Activated naive CD4-positive, alpha-beta T cell treated with anti-CD3 and anti-CD28 coated beads for 36 hours (primary cell): ENCODE data around the gene TUBGCP3. TPM values are rescaled to one million over a fixed set of nuclear protein-coding genes. Genes with fewer than 3 reads are reported as not detected.

Source experiments
- CTCF ChIA-PET: fragments of 350-600 bp; sonication (Branson Sonifier 250); formaldehyde crosslinking; loops from one replicate; lab custom pipeline; 2021; ENCODE audit warnings: antibody characterized with exemption; lab: Charles Lee
- DNase-seq: peaks from one replicate; pipeline ENCODE4 v3.0.0-alpha.2; 2020
- H3K27ac Mint-ChIP-seq: one replicate; pipeline ENCODE4 v1.8.0; 2021; ENCODE audit warnings: mild to moderate bottlenecking, mixed read lengths
- H3K27me3 Mint-ChIP-seq: one replicate; pipeline ENCODE4 v1.8.0; 2021; ENCODE audit warnings: low read depth, mixed read lengths
- H3K36me3 Mint-ChIP-seq: one replicate; pipeline ENCODE4 v1.8.0; 2021; ENCODE audit warnings: low read depth, mixed read lengths
- H3K4me1 Mint-ChIP-seq: one replicate; pipeline ENCODE4 v1.8.0; 2021; ENCODE audit warnings: low read depth, mixed read lengths
- H3K4me3 Mint-ChIP-seq: one replicate; pipeline ENCODE4 v1.8.0; 2021; ENCODE audit warnings: mild to moderate bottlenecking, moderate library complexity, mixed read lengths
- H3K9me3 Mint-ChIP-seq: one replicate; pipeline ENCODE4 v1.8.0; 2021; ENCODE audit warnings: mixed read lengths
- intact Hi-C: fragments of 100-400 bp; cut with micrococcal nuclease; formaldehyde crosslinking; loops from one replicate; pipeline ENCODE4 v1.15.1; 2023
- total RNA-seq, 2 experiments: library from RNA; stranded (reverse); gene quantifications; one replicate each; pipeline ENCODE4 v1.2.3, GENCODE V29; 2021

TUBGCP3 gene
- total RNA-seq, 2 experiments from 2014 or later: 87.5 to 88.3 TPM

DNA sequence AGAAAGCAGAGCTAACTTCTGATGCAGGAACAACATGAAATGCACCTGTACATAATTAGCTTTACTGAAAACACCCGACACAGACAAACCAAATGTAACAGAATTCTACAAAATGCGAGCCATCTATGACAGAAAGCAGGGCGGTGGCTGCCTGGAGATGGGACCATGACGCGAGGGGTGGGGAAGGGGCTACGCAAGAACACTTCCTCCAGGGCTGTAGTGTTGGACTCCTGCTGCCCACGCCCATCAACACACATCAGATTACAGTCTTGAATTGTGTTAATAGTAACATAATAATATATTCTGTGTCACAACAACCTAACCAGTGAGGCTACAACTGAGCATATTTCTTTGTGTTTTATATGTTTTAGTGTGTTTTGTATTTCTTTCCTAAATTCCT lies 108.6 kb downstream of the TUBGCP3 start:
- no peak overlapping the region for H3K27ac Mint-ChIP-seq
- DNase-seq: no peak
- no peaks in the 10 kb centered on the region for H3K4me1 Mint-ChIP-seq
- H3K36me3 Mint-ChIP-seq: peaks cover 6% of the 10 kb centered on the region
- H3K27me3 Mint-ChIP-seq: no peaks in the 10 kb centered on the region
- CTCF ChIA-PET: no interaction called here
- intact Hi-C loops: no loop called here
- H3K9me3 Mint-ChIP-seq: peaks cover 10% of the 10 kb centered on the region
- H3K4me3 Mint-ChIP-seq: no peak overlapping the region

DNA sequence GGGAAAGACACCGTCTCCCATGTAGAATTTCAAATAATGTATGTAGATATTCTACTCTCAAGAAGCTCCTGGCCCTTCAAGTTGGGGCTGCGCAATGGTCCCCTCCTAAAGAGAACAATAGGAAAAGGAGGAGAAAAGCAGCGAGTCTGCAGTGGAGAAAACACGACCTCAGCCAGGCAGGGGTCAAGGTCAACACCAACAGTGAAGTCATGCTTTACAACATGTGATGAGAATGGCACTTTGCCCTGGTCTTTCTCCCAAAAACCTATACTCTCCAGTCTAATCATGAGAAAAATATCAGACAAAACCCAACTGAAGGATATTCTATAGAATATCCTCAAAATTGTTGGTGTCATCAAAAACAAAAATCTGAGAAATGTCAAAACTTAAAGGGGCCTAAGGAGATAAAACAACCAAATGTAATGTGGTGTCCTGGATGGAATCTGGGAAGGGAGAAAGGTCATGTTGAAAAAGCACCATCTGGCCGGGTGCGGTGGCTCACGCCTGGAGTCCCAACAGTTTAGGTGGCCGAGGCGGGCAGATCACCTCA lies 110.8 kb downstream of the TUBGCP3 start:
- peaks cover 2% of the 10 kb centered on the region for H3K36me3 Mint-ChIP-seq
- peaks cover 3% of the 10 kb centered on the region for H3K9me3 Mint-ChIP-seq
- no peaks in the 10 kb centered on the region for H3K27me3 Mint-ChIP-seq
- no peak overlapping the region for H3K4me3 Mint-ChIP-seq
- H3K27ac Mint-ChIP-seq: no peak overlapping the region
- CTCF ChIA-PET: no interaction called here
- intact Hi-C loops: no loop called here
- DNase-seq: no peak
- H3K4me1 Mint-ChIP-seq: no peaks in the 10 kb centered on the region

DNA sequence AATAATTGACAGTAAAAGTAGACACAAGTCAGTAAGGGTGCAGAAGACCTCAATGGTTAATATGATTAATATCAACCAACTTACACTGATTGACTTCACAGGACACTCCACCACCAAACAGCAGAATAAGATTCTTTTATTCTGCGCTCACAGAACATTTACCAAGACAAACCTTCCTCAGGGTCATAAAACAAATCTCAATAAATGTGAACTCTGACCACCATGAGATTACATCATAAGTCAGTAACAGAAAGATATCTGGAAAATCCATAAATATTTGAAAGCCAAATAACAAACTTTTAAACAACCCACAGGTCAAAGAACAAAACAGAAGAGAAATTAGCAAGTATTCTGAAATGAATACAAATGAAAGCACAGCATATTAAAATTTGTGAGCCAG lies 112.1 kb downstream of the TUBGCP3 start:
- intact Hi-C loops: no loop called here

DNA sequence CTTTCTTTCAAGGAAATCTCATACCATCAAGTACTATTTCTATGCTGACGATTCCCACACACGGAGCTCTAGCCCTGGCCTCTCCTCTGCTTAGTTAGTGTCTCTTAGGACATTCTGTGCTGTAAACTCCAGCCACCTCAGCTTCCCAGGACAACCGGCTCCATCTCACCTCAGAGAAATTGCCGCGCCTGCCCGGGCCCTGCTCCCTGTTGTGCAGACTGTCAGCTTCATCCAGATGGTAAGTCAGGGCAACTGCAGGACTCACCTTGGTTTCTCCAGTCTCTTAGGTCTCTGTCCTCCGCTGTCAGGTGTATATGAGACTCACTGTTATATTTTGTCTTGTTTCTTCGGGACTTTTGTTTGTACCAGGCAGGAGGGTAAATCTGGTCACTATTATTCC lies 113.1 kb downstream of the TUBGCP3 start:
- CTCF ChIA-PET: no interaction called here
- intact Hi-C loops: no loop called here
- no peaks in the 10 kb centered on the region for H3K27me3 Mint-ChIP-seq
- H3K36me3 Mint-ChIP-seq: no peaks in the 10 kb centered on the region
- no peak overlapping the region for H3K27ac Mint-ChIP-seq
- no peak overlapping the region for H3K4me3 Mint-ChIP-seq
- H3K9me3 Mint-ChIP-seq: no peaks in the 10 kb centered on the region
- no peak for DNase-seq
- H3K4me1 Mint-ChIP-seq: no peaks in the 10 kb centered on the region

More for the DNA sequence above, 112.1 kb downstream of the TUBGCP3 start:
- no peaks in the 10 kb centered on the region for H3K9me3 Mint-ChIP-seq
- no peaks in the 10 kb centered on the region for H3K27me3 Mint-ChIP-seq
- no peak overlapping the region for H3K27ac Mint-ChIP-seq
- H3K4me3 Mint-ChIP-seq: no peak overlapping the region
- H3K36me3 Mint-ChIP-seq: no peaks in the 10 kb centered on the region
- H3K4me1 Mint-ChIP-seq: no peaks in the 10 kb centered on the region
- CTCF ChIA-PET: no interaction called here
- DNase-seq: no peak

DNA sequence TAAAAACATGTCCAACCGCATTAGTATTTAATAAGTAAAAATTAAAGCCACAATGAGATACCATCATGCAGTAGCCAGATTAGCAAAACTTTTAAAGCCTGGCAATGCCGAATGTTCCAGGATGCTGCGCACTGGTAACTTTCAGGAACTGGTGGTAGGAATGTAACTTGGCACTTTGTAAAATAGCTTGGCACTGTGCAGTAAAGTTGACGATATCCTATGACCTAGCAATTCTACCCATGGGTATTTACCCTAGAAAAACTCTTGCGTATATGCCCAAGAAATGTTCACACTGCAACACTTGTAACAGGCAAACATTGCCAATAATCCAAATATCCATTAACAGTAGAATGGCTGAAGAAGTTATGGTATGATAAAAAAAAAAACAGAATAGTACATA lies 114.1 kb downstream of the TUBGCP3 start:
- H3K27me3 Mint-ChIP-seq: no peaks in the 10 kb centered on the region
- H3K4me1 Mint-ChIP-seq: no peaks in the 10 kb centered on the region
- no peaks in the 10 kb centered on the region for H3K36me3 Mint-ChIP-seq
- intact Hi-C loops: no loop called here
- CTCF ChIA-PET: interaction anchor here (0.5 kb wide), 1 partner anchor 1965 kb away, joined by 3 read pairs; no protein-coding TSS in a partner anchor
- no peak overlapping the region for H3K4me3 Mint-ChIP-seq
- no peak overlapping the region for H3K27ac Mint-ChIP-seq
- no peaks in the 10 kb centered on the region for H3K9me3 Mint-ChIP-seq
- DNase-seq: no peak

DNA sequence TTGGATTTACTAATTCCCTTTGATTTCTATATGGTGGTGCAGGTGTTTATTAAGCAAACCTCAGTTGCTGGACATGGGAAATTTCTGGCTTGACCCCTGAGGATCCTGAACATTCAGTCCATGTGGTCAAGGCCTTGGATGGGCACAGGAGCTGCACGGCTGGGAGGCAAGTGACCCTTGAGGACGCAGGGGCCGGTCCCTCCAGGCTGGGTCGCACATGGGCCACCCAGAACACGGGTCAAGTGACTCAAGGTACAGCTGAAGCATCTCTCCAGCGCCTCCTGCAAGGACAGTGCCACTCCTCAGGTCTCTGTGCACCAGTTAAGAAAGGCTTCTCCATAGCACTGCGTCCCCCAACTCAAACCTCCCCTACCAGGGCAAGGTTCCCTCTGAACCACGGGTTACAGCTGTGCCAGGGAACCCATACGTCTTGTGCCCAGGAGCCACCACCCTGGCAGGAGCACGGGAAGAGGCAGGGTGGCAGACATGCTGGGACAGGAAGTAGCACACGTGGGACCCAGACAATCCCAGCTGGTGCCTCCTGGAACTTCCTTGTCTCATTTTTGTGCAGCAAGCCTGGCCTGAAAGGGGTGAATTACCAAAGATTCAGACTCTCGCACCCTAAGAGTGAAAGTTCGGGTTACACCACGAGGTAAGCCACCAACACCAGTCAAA lies 118.7 kb downstream of the TUBGCP3 start:
- Mint-ChIP-seq H3K4me1 (no peaks in the 10 kb centered on the region), H3K27me3 (peaks cover 4% of the 10 kb centered on the region), H3K4me3 (no peak overlapping the region), H3K36me3 (no peaks in the 10 kb centered on the region), H3K9me3 (no peaks in the 10 kb centered on the region), H3K27ac (no peak overlapping the region)
- CTCF ChIA-PET: no interaction called here
- intact Hi-C loops: no loop called here
- DNase-seq: no peak

DNA sequence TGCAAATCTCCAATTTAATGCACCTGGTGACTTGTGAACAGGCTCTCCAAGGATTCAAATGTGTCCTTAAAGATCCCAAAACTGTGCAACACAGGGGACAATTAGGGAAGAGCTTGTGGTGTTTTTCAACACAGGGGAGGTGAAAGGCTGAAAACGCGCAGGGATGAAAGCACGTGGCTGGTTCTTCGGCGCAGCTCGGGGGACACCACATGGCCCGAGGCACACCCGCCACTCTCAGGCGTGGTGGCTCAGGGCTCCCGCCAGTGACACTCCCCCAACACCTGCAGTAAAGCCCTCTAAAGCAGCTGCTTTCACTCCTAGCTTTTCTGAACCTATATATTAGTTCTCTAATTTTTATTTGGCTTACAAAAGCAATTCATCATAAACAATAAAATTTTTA lies 119.9 kb downstream of the TUBGCP3 start:
- Mint-ChIP-seq H3K36me3 (no peaks in the 10 kb centered on the region), H3K4me1 (no peaks in the 10 kb centered on the region), H3K9me3 (no peaks in the 10 kb centered on the region), H3K27me3 (peaks cover 4% of the 10 kb centered on the region), H3K27ac (no peak overlapping the region), H3K4me3 (no peak overlapping the region)
- intact Hi-C loops: no loop called here
- CTCF ChIA-PET: no interaction called here
- DNase-seq: no peak

DNA sequence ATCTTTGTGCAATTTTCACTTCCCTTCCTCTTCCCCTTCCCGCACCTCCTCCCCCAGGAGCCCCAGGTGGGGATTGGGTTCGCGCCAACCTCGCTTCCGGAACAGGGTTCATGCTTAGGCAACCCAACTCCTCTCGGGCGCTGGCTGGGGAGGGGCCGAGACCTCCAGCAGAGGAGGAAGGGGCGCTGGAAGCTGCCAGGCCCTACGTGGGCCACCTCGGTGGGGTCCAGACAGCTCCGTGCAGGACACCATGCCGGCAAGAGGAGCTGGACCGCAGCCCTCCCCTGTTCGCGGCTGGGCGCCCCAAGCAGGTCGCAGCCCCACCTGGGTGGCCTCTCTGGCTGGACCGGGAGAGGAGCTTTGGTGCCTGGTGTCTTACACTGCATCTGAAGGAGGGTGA lies 120.7 kb downstream of the TUBGCP3 start:
- intact Hi-C loops: no loop called here
- H3K4me1 Mint-ChIP-seq: no peaks in the 10 kb centered on the region
- H3K27me3 Mint-ChIP-seq: peaks cover 6% of the 10 kb centered on the region
- peaks cover 5% of the 10 kb centered on the region for H3K9me3 Mint-ChIP-seq
- H3K27ac Mint-ChIP-seq: no peak overlapping the region
- no peak overlapping the region for H3K4me3 Mint-ChIP-seq
- H3K36me3 Mint-ChIP-seq: peaks cover 3% of the 10 kb centered on the region
- CTCF ChIA-PET: interaction anchor here (0.6 kb wide), 1 partner anchor 1128 kb away, joined by 3 read pairs; no protein-coding TSS in a partner anchor
- no peak for DNase-seq

DNA sequence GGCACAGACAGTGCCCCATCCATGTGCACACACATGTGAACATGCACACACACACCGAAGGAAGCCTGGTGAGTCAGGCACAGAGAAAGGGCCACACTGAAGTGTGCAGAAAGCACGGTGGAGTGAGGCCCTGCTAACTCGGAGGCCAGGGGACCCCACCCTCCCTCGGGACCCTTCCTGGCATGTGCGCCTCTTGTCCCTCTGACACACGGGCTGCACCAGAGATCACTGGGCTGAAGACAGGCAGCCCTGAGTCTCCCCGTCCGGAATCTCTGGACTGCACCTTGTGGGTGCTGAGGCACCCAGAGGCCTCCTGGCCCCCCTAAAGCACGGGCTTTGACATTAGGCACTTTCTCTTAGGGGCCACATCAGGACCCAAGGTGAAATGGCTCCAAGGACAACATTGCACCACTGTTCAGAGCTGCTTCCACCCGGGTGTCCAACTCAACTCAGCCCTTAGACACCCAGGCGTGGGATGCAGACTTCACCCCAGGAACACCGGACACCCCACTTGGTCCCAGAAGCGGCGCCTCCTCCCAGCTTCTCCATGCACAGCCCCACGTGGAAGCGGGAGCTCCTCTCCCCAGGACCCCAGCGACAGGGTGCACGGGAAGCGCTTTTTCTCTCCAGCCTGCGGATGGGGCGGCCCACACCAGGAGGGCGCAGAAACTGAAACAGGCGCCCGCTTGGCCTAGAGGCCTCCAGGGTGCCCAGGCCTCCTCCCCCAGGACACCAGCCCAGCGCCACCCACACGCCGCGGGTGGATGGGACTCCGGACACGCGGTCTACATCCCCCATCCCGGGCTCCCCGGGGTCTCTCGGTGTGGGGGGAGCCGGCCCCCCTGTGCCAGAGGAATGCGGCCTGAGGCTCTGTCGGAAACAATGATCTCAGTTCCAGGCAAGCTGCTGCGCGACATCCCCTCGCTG lies 121.6 kb downstream of the TUBGCP3 start:
- peaks cover 5% of the 10 kb centered on the region for H3K9me3 Mint-ChIP-seq
- peaks cover 9% of the 10 kb centered on the region for H3K27me3 Mint-ChIP-seq
- intact Hi-C loops: no loop called here
- H3K27ac Mint-ChIP-seq: no peak overlapping the region
- CTCF ChIA-PET: interaction anchor here (0.6 kb wide), 1 partner anchor 1127 kb away, joined by 3 read pairs; no protein-coding TSS in a partner anchor
- no peak overlapping the region for H3K4me3 Mint-ChIP-seq
- peaks cover 3% of the 10 kb centered on the region for H3K36me3 Mint-ChIP-seq
- DNase-seq: no peak
- no peaks in the 10 kb centered on the region for H3K4me1 Mint-ChIP-seq

DNA sequence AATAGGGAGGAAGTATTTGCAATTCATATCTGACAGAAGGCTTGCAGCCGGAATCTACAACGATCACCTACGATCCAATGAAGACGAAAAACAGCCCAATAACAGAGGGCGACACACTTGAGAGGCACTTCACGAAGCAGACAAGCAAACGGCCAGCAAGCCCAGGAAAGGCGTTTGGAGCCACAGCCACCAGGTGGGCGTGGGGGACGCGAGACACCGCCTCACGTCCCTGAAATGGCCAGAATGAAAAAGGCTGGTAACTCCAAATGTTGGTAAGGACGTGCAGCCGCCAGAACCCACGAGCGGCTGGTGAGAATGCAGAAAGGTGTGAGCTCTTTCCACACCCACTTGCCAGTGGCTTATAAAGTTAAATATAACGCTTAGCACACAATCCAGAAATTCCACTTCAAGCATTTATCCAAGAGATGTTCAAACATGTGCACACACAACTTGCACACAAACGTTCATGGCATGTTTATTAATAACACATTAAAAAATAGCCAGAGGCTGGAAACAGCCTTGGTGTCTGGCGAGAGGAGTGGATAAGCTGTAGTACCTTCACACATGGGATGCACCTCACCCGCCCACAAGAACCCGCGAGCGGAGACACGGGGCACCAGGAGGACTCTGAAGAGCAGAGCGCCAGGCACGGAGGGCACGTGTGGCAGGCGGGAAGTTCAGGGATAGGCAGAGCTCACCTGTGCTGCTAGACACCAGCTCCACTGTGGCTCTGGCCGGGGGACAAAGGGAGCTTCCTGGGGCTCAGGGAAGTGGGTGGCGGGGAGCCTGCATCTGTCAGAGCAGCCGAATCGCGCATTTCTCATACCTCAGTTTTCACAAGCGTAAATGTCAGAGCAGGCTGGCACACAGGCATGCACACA lies 122.5 kb downstream of the TUBGCP3 start:
- Mint-ChIP-seq H3K9me3 (peaks cover 5% of the 10 kb centered on the region), H3K4me1 (no peaks in the 10 kb centered on the region), H3K4me3 (no peak overlapping the region), H3K27me3 (peaks cover 12% of the 10 kb centered on the region), H3K27ac (no peak overlapping the region), H3K36me3 (peaks cover 3% of the 10 kb centered on the region)
- CTCF ChIA-PET: no interaction called here
- intact Hi-C loops: no loop called here
- no peak for DNase-seq

DNA sequence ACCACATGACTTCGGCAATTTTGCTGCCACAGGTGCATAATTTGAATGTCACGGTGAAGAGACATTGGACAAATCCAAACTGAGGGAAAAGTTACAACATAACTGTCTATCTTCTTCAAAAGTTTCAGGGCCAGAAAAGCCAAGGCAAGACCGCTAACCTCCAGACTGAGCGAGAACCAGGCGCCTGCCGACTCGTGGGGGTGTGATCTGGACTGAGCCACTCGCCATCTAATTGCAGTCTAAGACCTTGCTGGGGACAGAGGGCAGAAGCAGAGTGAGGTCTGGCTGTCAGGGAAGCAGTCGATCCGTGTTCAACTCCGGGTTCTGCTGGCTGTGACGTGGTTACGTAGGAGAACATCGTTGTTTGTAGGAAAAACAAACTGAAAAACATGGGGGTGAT lies 123.2 kb downstream of the TUBGCP3 start:
- H3K27ac Mint-ChIP-seq: no peak overlapping the region
- intact Hi-C loops: no loop called here
- H3K9me3 Mint-ChIP-seq: peaks cover 6% of the 10 kb centered on the region
- CTCF ChIA-PET: no interaction called here
- peaks cover 3% of the 10 kb centered on the region for H3K36me3 Mint-ChIP-seq
- H3K4me3 Mint-ChIP-seq: no peak overlapping the region
- H3K4me1 Mint-ChIP-seq: no peaks in the 10 kb centered on the region
- no peak for DNase-seq
- H3K27me3 Mint-ChIP-seq: peaks cover 15% of the 10 kb centered on the region

DNA sequence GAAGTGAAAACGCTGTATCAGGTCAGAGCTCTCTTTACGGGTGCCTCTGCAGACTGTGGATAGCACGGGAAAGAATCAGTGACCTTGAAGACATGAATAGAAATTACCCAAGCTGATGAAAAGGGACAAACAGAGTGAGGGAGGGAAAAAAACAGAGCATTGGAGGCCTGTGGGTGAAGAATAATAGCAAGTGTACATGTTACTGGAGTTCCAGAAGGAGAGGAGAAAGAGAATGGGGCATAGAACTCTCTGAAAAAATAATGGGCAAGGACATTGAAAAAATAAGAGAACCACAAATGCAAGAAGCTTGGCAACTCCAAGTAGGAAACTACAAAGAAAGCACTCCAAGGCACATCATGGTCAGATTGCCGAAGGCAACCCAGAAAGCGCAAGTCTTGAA lies 125.5 kb downstream of the TUBGCP3 start:
- no peak overlapping the region for H3K4me3 Mint-ChIP-seq
- DNase-seq: no peak
- CTCF ChIA-PET: no interaction called here
- H3K9me3 Mint-ChIP-seq: peaks cover 14% of the 10 kb centered on the region
- peaks cover 15% of the 10 kb centered on the region for H3K27me3 Mint-ChIP-seq
- H3K36me3 Mint-ChIP-seq: peaks cover 3% of the 10 kb centered on the region
- no peaks in the 10 kb centered on the region for H3K4me1 Mint-ChIP-seq
- no peak overlapping the region for H3K27ac Mint-ChIP-seq
- intact Hi-C loops: no loop called here
